M059J (cell line): Measurements from ENCODE around the gene AOAH. TPM values are rescaled to one million over a fixed set of nuclear protein-coding genes. Genes with fewer than 3 reads are reported as not detected.
"Not testable (repeated sequence)": the region's sequence is repeated elsewhere in the genome, so short reads cannot be mapped to it uniquely, and the experiment has no call there.

ENCODE experiments used
- DNase-seq: peaks from one replicate; pipeline ENCODE4 v3.0.0-alpha.2; 2012; ENCODE audit warnings: low read depth
- total RNA-seq: library from RNA; depleted of rRNA; stranded (reverse); fragments of >200 nt; shearing (Covaris generic); gene quantifications from 2 replicates; pipeline ENCODE4 v1.2.3, GENCODE V29; 2014

The AOAH gene
- total RNA-seq, 1 experiment from 2014 or later = 2.6 TPM

DNA sequence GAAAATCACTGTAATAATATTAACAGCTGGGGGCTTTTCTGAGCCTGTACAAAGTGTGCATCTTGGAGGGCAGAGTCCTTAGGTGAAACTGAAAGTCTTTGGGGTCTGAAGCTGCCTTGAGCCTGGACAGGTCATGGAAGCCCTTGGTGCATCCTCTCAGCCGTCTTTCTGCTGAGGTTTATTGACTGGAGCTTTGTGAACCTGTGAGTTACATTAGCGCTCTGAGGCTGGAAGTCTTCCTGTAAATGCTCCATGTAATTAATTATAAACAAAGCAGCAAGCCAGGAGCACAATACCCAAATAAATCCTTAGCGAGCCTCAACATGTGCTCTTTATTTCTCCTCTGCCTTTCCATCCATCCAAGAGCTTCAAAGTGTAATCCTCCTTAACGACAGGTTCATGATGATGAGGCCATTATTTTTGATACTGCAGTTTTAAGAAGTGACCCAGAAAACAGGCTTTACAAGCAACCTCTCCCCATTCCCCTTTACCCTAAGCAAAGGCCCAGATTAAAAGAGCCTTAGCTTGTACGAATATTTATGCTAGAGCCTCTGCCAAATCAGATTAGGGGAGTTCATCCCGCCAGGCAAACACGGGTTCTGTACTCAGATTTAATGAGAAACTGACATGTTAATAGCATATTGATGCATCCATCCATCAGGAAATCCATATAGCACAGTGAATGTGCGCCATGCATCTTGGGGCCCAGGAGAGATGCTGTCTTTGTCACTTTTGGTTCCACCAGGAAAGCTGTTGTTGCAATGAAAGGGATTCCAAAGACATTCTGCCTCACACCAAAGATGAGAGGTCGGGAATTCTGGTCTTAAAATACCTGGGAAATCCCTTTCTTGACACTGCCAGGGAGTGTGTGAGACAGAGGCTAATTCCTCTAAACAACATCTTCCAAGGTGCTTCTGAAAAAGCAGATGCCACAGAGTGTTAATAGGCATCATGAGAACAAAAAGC, 216.5 kb downstream of the AOAH start:
- DNase-seq = no peak

DNA sequence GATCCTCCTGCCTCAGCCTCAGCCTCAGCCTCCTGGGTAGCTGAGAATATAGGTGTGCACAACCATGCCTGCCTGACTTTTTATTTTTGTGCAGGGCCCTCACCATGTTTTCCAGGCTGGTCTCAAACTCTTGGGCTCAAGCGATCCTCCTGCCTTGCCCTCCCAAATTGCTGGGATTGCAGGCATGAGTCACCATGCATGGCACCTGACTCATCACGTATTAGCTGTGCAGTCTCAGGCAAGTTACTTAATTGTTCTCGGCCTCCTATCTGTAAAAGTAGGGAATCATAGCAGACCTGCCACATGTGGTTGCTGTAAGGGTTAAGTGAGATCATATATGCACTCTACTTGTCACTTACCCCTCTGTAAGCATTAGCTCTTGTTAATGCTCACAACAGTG, 217.5 kb downstream of the AOAH start:
- DNase-seq = no peak

GRCh38 chr7:36506130-36506798, 218.0 kb downstream of the AOAH start:
- DNase-seq = no peak

DNA sequence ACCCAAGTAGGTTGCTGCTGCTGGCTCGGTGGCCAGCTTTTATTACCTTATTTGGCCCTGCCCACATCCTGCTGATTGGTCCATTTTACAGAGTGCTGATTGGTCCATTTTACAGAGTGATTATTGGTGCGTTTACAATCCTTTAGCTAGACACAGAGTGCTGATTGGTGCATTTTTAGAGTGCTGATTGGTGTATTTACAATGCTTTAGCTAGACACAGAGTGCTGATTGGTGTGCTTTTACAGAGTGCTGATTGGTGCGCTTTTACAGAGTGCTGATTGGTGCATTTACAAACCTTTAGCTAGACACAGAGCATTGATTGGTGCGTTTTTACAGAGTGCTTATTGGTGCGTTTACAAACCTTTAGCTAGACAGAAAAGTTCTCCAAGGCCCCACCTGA, 219.7 kb downstream of the AOAH start:
- not testable (repeated sequence) for DNase-seq

DNA sequence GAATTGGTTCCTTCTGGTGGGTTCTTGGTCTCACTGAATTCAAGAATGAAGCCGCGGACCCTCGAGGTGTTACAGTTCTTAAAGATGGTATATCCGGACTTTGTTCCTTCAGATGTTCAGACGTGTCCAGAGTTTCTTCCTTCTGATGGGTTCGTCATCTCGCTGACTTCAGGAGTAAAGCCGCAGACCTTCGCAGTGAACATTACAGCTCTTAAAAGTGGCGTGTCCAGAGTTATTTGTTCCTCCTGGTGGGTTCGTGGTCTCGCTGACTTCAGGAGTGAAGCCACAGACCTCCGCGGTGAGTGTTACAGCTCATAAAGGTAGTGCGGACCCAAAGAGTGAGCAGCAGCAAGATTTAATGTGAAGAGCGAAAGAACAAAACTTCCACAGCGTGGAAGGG, 220.1 kb downstream of the AOAH start:
- not testable (repeated sequence) for DNase-seq

- no peak for DNase-seq
These were observed 226.5 kb downstream of the AOAH start for GRCh38 chr7:36497775-36498174.

DNA sequence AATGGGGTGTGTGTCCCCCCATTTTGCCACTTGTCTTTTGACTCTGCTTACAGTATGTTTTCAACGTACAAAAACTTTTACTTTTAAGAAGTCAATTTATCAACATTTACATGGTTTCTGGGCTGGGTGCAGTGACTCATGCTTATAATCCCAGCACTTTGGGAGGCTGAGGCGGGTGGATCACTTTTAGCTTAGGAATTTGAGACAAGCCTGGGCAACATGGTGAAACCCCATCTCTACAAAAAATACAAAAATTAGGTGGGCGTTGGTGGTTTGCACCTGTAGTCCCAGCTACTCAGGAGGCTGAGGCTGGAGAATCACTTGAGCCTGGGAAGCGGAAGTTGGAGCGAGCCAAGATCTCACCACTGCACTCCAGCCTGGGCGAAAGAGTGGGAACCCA, 227.1 kb downstream of the AOAH start:
- DNase-seq = peak; percentile 33

GRCh38 chr7:36496576-36496975, 227.7 kb downstream of the AOAH start:
- DNase-seq = no peak

- no peak for DNase-seq
These were observed 233.0 kb downstream of the AOAH start for GRCh38 chr7:36491317-36491716.

- no peak for DNase-seq
These were observed 233.9 kb downstream of the AOAH start for GRCh38 chr7:36490419-36490830.

DNA sequence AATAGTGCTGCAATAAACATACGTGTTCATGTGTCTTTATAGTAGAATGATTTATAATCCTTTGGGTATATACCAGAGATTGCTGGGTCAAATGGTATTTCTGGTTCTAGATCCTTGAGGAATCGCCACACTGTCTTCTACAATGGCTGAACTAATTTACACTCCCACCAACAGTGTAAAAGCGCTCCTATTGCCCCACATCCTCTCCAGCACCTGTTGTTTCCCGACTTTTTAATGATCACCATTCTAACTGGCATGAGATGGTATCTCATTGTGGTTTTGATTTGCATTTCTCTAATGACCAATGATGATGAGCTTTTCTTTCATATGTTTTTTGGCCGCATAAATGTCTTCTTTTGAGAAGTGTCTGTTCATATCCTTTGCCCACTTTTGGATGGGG, 235.6 kb downstream of the AOAH start:
- not testable (repeated sequence) for DNase-seq

DNA sequence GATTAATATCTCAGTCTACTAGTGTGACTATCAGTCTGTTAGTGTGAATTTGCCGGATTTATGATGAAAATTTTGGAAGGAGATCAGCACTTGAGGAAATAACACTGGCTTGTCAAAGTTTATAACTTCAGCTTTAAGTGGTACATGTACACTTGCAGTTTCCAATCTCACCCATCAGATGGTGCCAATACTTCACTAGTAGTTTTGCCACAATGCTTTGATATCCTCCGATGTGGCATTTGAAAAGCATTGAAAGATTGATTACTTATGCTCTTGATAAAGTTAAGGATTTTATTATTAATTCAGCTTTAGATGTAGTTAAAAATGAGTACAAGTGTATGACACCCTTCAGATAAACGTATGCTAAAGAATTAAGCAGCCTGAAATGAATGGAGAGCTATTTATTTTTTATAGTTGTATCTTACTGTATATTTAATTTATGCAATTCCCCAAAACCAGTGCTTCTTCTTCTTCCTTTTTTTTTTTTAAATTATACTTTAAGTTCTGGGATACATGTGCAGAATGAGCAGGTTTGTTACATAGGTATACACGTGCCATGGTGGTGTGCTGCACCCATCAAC, 236.4 kb downstream of the AOAH start:
- DNase-seq = peak; percentile 71

DNA sequence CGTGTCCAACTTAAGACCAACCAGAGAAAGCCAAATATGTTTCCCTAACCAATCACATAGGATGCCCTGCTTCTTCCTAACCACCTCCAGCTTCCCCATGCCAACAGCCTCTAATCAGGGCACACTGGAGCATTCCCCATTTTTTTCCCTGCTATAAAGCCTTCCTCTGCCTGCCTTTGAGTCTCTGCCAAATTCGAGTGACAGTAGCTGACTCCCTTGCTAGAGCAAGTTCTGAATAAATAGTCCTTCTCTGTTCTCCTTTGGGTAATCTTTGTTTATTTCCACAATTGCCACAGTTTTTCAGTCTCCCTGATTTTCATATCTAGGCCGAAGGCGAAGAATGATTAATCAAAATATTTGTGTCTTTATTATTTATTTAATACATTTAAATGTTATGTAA, 238.0 kb downstream of the AOAH start:
- no peak for DNase-seq

DNA sequence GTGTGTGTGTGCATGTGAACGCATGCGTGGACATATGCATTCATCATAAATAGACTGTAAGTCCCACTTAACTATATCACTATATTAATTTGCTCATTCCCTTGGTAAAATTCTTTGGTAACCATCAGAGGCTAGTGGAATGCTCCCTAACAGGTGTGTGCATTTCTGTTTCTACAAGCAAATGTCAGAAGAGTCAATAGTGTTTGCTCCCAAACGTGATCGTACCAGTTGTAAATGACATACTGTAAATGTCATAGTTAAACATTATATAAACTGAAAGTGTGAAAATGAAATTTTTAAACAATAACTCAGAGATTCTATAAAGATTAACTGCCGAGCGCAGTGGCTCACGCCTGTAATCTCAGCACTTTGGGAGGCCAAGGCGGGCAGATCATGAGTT, 240.0 kb downstream of the AOAH start:
- DNase-seq = no peak

DNA sequence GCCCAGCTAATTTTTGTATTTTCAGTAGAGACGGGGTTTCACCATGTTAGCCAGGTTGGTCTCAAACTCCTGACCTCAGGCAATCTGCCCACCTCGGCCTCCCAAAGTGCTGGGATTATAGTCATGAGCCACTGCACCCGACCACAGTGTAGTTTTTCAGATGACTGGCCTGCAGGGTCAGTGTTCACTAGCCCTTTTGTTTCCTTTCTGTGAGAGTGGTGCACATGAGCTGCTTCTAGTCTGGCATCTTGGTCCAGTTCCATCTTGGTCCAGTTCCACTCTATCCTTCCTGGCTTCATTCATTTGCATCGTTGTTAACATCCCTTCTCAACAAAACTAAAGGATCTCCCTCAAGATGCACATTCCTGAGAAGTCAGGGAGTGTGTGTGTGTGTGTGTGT, 240.4 kb downstream of the AOAH start:
- DNase-seq = not testable (repeated sequence)

DNA sequence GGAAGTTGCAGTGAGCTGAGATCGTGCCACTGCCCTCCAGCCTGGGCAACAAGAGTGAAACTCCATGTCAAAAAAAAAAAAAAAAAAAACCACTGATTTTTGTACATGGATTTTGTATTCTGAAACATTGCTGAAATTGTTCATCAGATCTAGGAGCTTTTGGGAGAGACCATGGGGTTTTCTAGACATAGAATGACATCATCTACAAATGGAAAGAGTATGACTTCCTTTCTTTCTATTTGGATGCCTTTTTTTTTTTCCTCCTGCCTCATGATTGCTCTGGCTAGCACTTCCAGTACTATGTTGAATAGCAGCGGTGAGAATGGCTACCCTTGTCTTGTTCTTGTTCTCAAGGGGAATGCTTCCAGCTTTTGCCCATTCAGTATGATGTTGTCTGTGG, 245.5 kb downstream of the AOAH start:
- no peak for DNase-seq

GRCh38 chr7:36475381-36475780, 248.9 kb downstream of the AOAH start:
- no peak for DNase-seq

GRCh38 chr7:36475011-36475342, 249.3 kb downstream of the AOAH start:
- DNase-seq = no peak

GRCh38 chr7:36474283-36475010, 249.8 kb downstream of the AOAH start:
- DNase-seq = peak; percentile 88

DNA sequence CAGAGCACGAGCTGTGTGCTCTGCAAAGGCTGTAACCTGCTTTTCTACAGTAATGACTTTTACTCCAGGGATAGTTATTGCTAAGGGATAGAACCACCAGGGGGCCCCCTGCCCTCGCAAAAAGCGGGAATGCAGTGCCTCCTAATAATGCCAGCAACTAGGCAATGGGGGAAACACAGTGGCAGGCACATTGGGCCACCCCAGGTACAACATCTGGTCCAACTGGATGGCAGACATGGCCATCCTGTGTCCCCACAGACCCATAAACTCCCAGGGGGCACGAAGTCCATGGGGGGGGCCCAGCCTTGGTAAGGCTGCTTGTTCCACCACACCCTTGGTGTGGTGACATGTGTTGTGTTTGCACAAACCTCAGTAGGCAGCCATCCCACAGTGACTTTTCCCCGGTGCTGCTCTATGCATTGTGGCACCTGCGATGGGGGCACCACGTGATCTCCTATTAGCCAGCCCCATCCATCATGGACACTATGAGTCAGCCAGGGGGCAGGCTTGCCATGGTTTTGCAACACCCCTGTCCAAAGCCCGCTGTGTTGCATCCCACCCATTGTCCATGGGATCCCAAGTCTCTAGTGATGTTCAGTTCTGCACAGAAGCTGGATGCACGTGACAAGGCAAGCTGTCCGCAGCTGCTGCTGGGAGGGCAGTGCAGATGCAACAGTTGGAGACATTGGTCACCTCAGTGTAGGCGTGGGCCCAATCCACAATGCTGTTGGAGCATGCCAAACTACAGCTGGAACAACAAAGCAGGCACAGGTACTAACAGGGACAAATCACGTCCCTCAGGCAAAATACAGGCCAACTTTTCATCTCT, 250.6 kb downstream of the AOAH start:
- DNase-seq = peak; percentile 88

DNA sequence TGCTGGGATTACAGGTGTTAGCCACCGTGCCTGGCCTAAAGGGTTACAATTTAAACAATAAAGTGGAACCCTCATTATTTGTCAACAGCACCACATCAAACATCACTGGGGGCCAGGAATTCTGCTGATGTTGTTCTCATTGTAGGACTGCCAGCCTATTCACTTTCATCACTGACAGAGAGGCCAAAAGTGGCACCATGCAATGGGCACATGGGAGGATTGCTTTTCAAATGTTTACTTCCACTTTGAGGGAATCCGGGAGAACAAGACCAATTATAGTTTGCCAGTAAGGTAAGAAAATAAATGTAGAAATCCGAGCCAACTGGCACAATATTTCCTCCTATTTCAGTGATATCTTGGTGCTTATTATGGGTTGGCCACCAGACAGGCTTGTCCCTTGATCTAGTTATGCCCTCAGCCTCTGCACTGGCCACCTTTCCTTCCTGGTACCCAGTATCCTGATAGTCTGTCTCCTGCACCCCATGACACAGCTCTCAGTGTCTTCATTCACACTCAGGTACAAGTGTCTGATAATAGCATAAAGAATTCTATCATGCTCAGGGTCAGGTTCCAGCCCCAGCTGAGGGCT, 252.1 kb downstream of the AOAH start:
- no peak for DNase-seq
